ENCODE data around the gene DSCAM.

Gene DSCAM

GRCh38 chr21:40099809-40100208 lies 747.1 kb downstream of the DSCAM start:
- no peak for DNase-seq

GRCh38 chr21:40095477-40095876 lies 751.5 kb downstream of the DSCAM start:
- DNase-seq: no peak

- DNase-seq: no peak
Measured at GRCh38 chr21:40080385-40080784, 766.6 kb downstream of the DSCAM start.

- no peak for DNase-seq
Measured at GRCh38 chr21:40074710-40075109, 772.2 kb downstream of the DSCAM start.

GRCh38 chr21:40074198-40074597 lies 772.8 kb downstream of the DSCAM start:
- no peak for DNase-seq

GRCh38 chr21:40073642-40074041 lies 773.3 kb downstream of the DSCAM start:
- no peak for DNase-seq

GRCh38 chr21:40070871-40071270 lies 776.1 kb downstream of the DSCAM start:
- DNase-seq: no peak

- DNase-seq: no peak
Measured at GRCh38 chr21:40067751-40068150, 779.2 kb downstream of the DSCAM start.

GRCh38 chr21:40066221-40066620 lies 780.7 kb downstream of the DSCAM start:
- no peak for DNase-seq

- no peak for DNase-seq
Measured at GRCh38 chr21:40060083-40060677, 786.8 kb downstream of the DSCAM start.

GRCh38 chr21:40057331-40057730 lies 789.6 kb downstream of the DSCAM start:
- DNase-seq: no peak

- DNase-seq: no peak
Measured at GRCh38 chr21:40056031-40056430, 790.9 kb downstream of the DSCAM start.

- no peak for DNase-seq
Measured at GRCh38 chr21:40054403-40054802, 792.6 kb downstream of the DSCAM start.

- no peak for DNase-seq
Measured at GRCh38 chr21:40053007-40053406, 794.0 kb downstream of the DSCAM start.

- no peak for DNase-seq
Measured at GRCh38 chr21:40052276-40052675, 794.7 kb downstream of the DSCAM start.

- DNase-seq: no peak
Measured at GRCh38 chr21:40051801-40052200, 795.2 kb downstream of the DSCAM start.

- DNase-seq: no peak
Measured at GRCh38 chr21:40049931-40050290, 797.0 kb downstream of the DSCAM start.

- no peak for DNase-seq
Measured at GRCh38 chr21:40049031-40049930, 797.7 kb downstream of the DSCAM start.

- DNase-seq: no peak
Measured at GRCh38 chr21:40047993-40048730, 798.8 kb downstream of the DSCAM start.

GRCh38 chr21:40047211-40047610 lies 799.7 kb downstream of the DSCAM start:
- DNase-seq: no peak

- no peak for DNase-seq
Measured at GRCh38 chr21:40043866-40044265, 803.1 kb downstream of the DSCAM start.

- no peak for DNase-seq
Measured at GRCh38 chr21:40043423-40043822, 803.5 kb downstream of the DSCAM start.

GRCh38 chr21:40041446-40041845 lies 805.5 kb downstream of the DSCAM start:
- no peak for DNase-seq

Data from activated naive CD4-positive, alpha-beta T cell treated with anti-CD3 and anti-CD28 coated beads, Interleukin-2, amount 50 U/mL, for 16 hours (primary cell).